Fibroblast of skin of right quadriceps (primary cell): Measurements from ENCODE around the gene MRPL39.
"Not testable (repeated sequence)": the region's sequence is repeated elsewhere in the genome, so short reads cannot be mapped to it uniquely, and the experiment has no call there.

Source experiments
- DNase-seq: peaks from one replicate; pipeline ENCODE4 v3.0.0-alpha.2; 2013

MRPL39 gene

GRCh38 chr21:25607151-25608043 is at the start of gene MRPL39:
Gene MRPL39 (minus strand): TSS chr21:25607481. CDS start chr21:25607475, 6 bp downstream.
- DNase-seq = peak; percentile 89

GRCh38 chr21:25656412-25656811 is 49.1 kb upstream of the MRPL39 start:
- DNase-seq = no peak

- no peak for DNase-seq
Measured at GRCh38 chr21:25649146-25649545, 41.9 kb upstream of the MRPL39 start.

GRCh38 chr21:25647647-25648046 is 40.4 kb upstream of the MRPL39 start:
- DNase-seq = no peak

GRCh38 chr21:25646474-25646873 is 39.2 kb upstream of the MRPL39 start:
- DNase-seq = no peak

GRCh38 chr21:25643486-25643885 is 36.2 kb upstream of the MRPL39 start:
- no peak for DNase-seq

- DNase-seq = no peak
Measured at GRCh38 chr21:25640943-25641292, 33.6 kb upstream of the MRPL39 start.

GRCh38 chr21:25640202-25640942 is 33.1 kb upstream of the MRPL39 start:
- peak; percentile 5 for DNase-seq

- peak; percentile 33 for DNase-seq
Measured at GRCh38 chr21:25639551-25640201, 32.4 kb upstream of the MRPL39 start.

GRCh38 chr21:25638660-25639550 is 31.6 kb upstream of the MRPL39 start, which contains the start of gene JAM2:
Gene JAM2 (plus strand): TSS chr21:25639258. CDS start chr21:25639822, 564 bp downstream.
- peak; percentile 49 for DNase-seq

- DNase-seq = peak; percentile 14
Measured at GRCh38 chr21:25637851-25638659, 30.8 kb upstream of the MRPL39 start.

- peak; percentile 13 for DNase-seq
Measured at GRCh38 chr21:25636727-25637126, 29.4 kb upstream of the MRPL39 start.

GRCh38 chr21:25635310-25635709 is 28.0 kb upstream of the MRPL39 start:
- DNase-seq = no peak

- DNase-seq = no peak
Measured at GRCh38 chr21:25632296-25632695, 25.0 kb upstream of the MRPL39 start.

GRCh38 chr21:25626757-25627156 is 19.5 kb upstream of the MRPL39 start:
- DNase-seq = no peak

GRCh38 chr21:25625776-25626555 is 18.7 kb upstream of the MRPL39 start:
- DNase-seq = not testable (repeated sequence)

GRCh38 chr21:25625036-25625435 is 17.8 kb upstream of the MRPL39 start:
- no peak for DNase-seq

- no peak for DNase-seq
Measured at GRCh38 chr21:25624511-25624910, 17.2 kb upstream of the MRPL39 start.

- DNase-seq = no peak
Measured at GRCh38 chr21:25619198-25619597, 11.9 kb upstream of the MRPL39 start.

GRCh38 chr21:25615880-25616279 is 8.6 kb upstream of the MRPL39 start:
- DNase-seq = no peak

- DNase-seq = no peak
Measured at GRCh38 chr21:25614441-25614840, 7.2 kb upstream of the MRPL39 start.
